GM23248 (cell line): ENCODE results near the gene TFDP3.

Source experiments
- EZH2 ChIP-seq: fragments of 200-600 bp; sonication (generic); IDR thresholded peaks from 2 replicates; pipeline ENCODE4 v1.6.1; 2018; ENCODE audit warnings: antibody characterized with exemption, mild to moderate bottlenecking; ENCODE audit not compliant: insufficient read depth, poor library complexity, severe bottlenecking
- EZH2phosphoT487 ChIP-seq: fragments of 200-600 bp; sonication (generic); IDR thresholded peaks from 2 replicates; pipeline ENCODE4 v1.6.1; 2018; ENCODE audit warnings: antibody characterized with exemption, moderate library complexity, mild to moderate bottlenecking, low read depth; ENCODE audit not compliant: insufficient read depth

- no peak for TF ChIP-seq EZH2
- TF ChIP-seq EZH2phosphoT487, result no peak
These were observed 28.8 kb upstream of the TFDP3 start for GRCh38 chrX:133246921-133247320.
